Activated CD4-positive, CD25-positive, alpha-beta regulatory T cell treated with anti-CD3 and anti-CD28 coated beads, Interleukin-2, amount 50 U/mL, for 24 hours (primary cell): Measurements from ENCODE around the gene RNF31.

Experiments used
- ATAC-seq, 2 donors: fragments of 150-1000 bp; cut with Tn5 transposase; one replicate each; pipeline ENCODE4 v1.10.0; 2021; ENCODE audit warnings: mild to moderate bottlenecking in 1 of 2, moderate library complexity in 1 of 2

RNF31 gene

DNA sequence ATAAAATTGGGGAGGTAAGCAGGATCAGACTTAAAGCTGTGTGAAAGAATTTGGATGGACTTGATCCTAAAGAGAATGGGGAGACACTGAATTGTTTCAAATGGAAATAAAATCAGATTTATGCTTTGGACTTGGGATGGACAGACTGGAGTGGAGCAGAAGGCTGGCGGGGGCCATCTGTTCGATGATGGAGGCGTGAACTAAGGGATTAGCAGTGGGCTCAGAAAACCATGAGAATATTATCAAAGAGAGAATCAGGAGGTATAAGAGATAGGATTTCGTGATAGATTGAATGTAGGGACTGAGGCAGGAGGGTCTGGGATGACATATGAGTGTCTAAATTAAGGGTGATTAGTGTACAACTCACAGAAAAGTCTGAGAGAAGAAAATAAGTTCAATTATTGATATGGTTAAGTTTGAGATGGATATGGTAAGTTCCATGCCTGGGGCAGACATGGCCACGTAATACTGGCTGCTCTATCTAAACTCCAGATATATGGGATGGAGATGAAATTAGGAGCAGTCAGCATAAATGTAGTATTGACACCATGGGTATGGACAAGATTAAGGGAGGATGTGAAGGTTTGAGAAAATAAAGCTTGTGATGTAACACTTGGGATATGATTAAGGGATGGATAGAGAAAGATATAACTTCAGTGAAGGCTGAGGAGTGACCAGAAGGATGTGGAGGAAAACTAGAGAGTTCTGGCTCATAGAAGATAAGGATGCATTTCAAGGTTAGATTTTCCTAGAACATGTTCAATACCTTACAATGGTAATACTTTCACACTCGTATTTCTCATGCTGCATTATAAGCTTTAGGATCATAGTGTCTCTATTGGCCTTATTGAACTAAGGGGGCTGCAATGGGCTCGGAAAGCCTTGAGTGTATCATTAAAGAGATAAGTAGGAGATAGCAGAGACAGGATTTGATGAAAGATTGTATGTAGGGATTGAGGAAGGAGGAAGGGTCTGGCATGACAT is 57.2 kb downstream of the RNF31 start:
- ATAC-seq = no peak

DNA sequence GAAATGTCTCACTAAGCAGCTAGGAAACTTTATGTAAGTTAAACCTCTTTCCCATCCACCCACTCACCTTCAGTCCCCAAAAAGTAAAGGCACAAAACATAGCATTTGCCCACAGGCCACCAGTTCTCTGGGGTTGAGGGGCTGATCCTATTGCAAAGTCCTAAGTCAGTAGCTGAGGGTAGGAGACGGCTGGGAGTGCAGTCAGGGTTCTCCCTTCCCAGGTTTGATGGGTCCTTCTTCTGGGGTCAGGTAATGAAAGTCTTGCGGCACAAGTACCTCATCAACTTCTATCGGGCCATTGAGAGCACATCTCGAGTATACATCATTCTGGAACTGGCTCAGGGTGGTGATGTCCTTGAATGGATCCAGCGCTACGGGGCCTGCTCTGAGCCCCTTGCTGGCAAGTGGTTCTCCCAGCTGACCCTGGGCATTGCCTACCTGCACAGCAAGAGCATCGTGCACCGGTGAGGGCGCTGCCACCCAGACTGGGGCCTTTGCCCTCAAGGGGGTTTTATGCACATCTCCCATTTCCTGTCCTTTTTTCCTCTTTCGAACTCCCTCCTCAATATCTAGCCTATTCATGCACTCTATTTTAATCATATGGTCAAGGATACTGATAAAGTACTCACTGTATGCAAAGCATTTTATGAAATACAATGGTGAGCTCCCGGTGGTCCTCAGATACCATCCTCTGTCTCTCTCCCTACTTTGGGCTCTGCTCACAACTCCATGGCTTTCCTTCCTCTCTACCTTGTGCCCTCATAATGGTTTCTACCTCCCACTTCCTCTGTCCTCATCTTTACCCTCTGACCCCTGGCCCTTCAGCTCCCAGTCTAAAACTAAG is 59.2 kb downstream of the RNF31 start:
- ATAC-seq = no peak

DNA sequence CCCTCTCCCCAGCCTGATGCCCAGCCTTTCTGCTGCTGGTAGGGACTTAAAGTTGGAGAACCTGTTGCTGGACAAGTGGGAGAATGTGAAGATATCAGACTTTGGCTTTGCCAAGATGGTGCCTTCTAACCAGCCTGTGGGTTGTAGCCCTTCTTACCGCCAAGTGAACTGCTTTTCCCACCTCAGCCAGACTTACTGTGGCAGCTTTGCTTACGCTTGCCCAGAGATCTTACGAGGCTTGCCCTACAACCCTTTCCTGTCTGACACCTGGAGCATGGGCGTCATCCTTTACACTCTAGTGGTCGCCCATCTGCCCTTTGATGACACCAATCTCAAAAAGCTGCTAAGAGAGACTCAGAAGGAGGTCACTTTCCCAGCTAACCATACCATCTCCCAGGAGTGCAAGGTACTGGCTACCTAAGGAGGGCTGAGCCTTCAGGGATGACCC is 59.8 kb downstream of the RNF31 start:
- no peak for ATAC-seq

DNA sequence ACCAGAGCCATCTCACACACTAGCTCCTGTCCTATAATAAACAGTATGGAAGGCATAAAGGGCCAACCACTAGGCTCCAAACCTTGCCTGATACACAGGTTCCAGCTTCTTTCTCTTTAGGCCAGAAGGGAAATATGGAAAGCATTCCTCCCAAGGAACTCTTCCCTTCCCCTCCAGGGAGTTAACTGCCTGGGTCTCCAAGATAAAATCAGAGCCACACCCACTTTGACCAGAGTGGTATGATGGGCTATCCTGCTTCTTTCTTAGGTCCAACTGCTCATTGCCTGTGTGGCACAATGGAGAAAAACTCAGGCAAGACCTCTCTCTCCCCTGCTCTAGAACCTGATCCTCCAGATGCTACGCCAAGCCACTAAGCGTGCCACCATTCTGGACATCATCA is 60.3 kb downstream of the RNF31 start:
- no peak for ATAC-seq
